Activated T-cell treated with anti-CD3 and anti-CD28 coated beads for 4 hours (primary cell): ENCODE results near the gene IGSF1.

Source experiments
- DNase-seq: peaks from one replicate; pipeline ENCODE4 v3.0.0-alpha.2; 2020

The IGSF1 gene, protein sequence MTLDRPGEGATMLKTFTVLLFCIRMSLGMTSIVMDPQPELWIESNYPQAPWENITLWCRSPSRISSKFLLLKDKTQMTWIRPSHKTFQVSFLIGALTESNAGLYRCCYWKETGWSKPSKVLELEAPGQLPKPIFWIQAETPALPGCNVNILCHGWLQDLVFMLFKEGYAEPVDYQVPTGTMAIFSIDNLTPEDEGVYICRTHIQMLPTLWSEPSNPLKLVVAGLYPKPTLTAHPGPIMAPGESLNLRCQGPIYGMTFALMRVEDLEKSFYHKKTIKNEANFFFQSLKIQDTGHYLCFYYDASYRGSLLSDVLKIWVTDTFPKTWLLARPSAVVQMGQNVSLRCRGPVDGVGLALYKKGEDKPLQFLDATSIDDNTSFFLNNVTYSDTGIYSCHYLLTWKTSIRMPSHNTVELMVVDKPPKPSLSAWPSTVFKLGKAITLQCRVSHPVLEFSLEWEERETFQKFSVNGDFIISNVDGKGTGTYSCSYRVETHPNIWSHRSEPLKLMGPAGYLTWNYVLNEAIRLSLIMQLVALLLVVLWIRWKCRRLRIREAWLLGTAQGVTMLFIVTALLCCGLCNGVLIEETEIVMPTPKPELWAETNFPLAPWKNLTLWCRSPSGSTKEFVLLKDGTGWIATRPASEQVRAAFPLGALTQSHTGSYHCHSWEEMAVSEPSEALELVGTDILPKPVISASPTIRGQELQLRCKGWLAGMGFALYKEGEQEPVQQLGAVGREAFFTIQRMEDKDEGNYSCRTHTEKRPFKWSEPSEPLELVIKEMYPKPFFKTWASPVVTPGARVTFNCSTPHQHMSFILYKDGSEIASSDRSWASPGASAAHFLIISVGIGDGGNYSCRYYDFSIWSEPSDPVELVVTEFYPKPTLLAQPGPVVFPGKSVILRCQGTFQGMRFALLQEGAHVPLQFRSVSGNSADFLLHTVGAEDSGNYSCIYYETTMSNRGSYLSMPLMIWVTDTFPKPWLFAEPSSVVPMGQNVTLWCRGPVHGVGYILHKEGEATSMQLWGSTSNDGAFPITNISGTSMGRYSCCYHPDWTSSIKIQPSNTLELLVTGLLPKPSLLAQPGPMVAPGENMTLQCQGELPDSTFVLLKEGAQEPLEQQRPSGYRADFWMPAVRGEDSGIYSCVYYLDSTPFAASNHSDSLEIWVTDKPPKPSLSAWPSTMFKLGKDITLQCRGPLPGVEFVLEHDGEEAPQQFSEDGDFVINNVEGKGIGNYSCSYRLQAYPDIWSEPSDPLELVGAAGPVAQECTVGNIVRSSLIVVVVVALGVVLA (N-terminal part only)

DNA sequence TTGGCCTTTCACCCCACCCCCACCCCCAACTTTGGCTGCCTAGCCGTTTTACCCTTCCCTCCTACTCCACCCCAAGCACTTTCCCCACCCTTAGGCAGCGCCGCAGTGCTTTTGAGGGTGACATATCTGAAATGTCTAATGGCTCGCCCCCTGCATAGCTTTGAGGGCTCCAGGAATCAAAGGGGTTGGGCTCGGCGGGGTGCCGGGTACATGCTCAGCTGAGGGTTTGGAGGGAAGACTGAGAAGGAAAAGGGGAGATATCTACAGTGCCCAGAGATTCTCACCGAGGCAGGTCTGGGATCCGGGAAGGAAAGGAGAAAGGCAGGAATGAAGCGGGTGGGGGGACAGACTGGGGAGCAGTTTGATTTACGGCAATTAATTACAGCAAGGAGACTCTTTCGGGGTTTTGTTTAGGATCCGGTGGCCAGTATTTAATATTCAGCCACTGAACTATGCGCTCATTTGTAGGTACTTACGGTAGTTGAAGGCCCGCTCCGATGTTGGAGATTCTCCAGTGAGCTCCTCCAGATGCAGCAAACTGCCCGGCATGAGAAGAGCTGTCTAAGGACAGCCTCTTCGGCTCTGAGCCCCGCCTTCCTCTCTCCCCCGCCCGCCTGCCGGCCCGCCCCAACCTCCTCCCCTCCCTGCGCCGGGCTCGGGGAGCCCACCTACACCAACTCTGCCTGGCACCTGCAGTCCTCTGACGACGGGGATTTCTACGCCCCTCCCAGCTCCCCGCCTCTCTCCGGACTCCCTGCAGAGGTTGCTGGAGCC is at the start of gene IGSF1:
Gene IGSF1 (minus strand): TSS at position 569 of the 774 bp plus-strand sequence. CDS start 2,632 bp downstream, outside the sequence.
- DNase-seq = no peak

DNA sequence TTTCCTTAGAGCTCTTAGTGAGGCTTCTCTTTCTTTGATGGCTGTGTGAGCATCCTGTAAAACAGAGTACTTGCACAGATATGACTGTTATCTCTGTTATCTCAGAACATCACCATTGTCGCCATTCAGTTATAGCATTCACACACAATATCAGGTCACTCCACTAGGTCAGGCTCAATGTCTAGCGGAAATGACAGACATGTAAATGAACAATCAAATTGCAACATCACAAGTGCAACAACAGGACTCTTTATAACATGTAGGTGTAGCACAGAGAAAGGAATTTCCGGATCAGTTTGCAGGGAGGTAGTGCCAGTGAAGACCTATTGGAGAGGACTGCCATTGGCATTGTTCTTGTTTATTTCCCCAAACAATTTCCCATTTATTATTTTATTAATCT is 43.2 kb upstream of the IGSF1 start:
- no peak for DNase-seq

DNA sequence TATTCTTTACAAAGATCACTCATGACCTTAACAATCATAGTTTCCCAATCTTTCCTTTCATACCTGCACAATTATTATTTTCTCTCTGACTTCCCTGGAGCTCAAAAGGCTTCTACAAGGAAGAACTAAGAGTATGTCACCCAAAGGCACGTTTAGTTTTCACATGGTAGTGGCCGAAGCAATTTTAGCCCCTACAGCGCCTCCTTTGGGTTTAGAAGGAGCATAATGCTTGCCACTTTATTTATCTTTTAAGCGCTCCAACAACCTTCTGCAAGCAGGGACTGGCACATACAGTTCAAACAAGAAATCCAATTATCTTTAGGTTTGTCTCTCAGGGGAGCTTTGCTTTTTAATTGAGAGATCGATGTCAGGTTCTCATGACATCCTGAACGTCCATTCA is 42.0 kb upstream of the IGSF1 start:
- no peak for DNase-seq

DNA sequence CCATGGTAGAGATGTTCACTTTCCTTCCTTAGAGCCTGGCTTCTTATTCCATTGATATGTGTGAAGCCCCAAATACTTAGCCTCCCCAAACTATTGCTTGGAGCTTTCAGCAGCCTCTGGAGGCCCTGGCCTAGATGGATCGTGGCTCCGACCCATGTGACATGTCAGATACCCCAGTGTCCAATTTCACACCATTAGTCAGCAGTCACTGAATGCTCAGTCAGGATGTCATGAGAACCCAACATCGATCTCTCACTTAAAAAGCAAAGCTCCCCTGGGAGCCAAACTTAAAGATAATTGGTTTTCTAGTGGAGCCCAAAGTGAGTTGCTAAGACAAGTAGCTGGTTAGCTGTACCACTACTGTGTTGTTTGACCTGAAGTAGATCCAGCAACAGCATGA is 41.6 kb upstream of the IGSF1 start:
- DNase-seq = no peak

DNA sequence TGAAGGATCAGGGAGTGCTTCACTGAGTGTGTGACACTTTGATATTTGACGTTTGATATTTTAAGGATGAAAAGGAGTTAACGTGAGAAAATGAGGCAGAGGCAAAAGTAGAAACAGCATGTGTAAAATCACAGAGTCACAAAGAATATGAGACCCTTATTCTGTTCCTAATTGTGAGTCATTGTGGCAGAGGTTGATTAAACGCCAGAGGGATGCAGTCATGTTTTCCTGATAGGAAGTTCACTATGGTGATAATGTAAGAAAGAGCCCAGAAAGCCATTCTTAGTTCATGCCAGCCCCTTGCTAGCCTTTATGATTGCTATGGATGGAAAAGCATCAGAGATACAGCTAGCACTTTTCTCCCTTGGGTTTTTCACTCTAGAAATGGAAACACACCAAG is 33.5 kb upstream of the IGSF1 start:
- no peak for DNase-seq

DNA sequence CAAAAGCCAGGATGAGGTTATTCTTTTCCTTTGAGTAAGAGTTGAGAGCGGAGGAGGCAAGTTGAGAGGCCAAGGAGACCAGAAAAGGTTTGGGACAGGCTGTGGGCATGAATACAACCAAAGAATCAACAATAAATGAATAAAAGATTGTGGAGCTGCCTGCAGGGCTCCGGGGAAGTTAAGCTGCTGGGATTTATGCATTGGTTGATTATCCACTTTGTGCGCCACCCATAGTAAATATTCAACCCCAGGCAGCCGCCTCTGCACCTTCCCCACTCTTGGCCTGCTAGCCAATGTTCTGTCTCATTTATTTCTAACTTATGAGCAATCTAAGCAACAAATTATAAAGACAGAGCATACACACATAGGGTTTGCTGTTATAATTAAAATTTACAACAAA is 28.2 kb upstream of the IGSF1 start:
- no peak for DNase-seq

DNA sequence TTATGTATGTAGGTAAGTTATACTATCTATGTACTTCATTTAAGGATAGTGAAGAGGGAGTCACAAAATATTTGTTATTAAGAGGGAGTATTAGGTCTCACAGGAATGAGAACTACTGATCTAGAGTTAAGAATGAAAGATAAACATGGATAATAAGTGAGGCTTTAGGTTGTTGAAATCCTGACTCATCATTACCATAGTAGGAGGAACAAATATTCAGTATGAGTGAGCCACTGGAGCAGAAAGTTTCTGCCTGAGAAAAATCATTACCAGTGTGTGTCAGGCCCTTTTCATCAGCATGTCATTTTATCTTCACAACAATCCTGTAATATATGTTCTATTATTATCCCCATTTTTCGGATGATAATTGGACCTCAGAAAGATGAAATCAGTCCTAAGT is 27.2 kb upstream of the IGSF1 start:
- no peak for DNase-seq

DNA sequence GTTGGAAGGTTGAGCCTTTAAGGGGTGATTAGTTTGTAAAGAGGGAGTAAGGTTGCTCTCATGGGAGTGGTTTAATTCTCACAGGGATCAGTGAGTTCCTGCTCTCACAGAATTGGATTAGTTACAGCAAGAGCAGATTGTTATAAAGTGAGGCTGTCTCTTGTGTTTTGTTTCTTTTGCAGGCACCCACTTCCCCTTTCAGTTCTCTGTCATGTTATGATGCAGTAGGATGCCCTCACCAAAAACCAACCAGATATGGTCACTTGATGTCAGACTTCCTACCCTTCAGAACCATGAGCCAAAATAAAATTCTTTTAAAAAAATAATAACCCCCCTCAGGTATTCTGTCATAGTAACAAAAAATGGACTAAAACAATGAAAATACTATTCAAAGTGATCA is 19.9 kb upstream of the IGSF1 start:
- no peak for DNase-seq

DNA sequence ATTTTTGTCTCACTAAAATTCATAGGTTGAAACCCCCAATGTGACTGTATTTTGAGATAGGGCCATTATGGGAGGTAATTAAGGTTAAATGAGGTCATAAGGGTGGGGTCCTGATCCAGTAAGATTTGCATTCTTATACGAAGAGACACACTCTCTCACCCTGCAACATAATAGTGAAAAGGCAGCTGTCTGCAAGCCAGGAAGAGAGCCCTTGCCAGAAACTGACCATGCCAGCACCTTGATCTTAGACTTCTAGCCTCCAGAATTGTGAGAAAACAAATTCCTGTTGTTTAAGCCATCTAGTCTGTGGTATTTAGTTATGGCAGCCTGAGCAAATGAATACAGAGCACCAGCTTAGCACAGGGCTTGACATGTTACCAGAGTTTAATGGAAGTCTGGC is 17.5 kb upstream of the IGSF1 start:
- DNase-seq = no peak

DNA sequence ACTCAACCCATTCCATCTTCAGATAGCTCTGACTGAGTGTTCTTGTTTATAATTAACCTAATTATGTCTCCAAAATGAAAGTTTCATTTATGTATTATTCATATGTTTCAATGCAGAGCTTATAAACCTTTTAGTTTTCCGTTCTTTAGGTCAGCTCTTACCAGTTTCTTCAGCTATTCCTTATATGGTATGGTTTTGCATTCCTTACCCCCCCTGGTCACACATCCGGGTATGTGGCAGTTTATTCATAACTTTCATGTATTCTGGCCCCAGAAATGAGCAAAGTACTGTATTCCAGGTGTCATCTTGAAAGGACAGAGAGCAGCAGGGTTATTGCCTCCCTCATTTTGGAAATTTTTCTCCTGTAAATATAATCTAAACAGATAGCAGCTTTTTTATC is 16.8 kb upstream of the IGSF1 start:
- DNase-seq = no peak

DNA sequence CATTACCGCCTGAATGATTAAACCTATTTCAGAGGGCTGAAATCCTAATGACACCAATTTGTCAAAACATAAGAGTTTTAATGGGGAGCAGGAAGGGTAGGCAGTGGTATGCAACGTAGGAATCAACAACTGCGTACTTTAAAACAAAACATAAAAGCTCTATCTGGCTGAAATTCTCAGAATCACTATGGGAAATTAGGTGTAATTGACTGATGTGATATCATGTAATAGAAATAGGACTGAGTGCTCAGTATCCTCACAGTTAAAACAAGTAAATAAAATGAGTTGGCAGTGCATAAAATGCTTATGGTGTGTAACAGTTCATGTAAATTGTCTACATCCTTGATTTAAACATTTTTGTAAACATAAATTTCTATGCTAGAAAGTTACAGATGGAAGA is 13.6 kb upstream of the IGSF1 start:
- DNase-seq = no peak

DNA sequence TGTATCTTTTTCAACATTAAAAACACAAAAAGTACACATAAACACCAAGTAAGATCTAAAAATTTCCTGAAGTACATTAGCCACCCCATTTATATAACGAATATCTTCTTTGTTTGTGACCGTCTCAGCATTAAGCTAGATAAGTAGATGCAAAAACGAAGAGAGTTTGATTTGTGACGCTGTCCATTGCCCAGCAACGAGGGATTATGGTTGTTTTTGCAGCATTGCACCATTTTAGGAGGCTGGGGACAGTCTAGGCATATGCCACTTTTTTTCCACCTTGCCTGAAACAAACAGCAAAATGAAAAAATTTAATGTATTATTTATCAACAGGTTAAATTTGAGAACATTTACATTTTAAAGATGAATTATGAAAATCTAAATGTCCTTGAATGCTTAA is 12.0 kb upstream of the IGSF1 start:
- DNase-seq = no peak

DNA sequence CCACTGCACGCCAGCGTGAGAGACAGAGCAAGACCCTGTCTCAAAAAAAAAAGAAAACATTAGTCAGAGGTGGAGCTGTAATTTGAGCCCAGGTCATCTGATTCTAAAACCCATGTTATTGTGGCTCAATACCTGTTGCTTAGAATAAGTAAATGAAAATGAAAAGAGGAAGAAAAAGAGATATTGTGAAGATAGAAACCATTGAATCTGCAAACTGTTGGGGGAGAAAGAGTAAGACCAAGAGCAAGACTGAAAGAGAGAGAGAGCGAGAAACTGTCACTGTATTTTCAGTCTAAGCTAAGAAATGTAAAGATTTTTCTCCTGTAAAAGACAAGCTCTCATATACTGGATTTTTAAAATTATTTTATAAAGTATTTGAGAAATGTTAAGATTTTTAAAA is 9.7 kb upstream of the IGSF1 start:
- DNase-seq = no peak

DNA sequence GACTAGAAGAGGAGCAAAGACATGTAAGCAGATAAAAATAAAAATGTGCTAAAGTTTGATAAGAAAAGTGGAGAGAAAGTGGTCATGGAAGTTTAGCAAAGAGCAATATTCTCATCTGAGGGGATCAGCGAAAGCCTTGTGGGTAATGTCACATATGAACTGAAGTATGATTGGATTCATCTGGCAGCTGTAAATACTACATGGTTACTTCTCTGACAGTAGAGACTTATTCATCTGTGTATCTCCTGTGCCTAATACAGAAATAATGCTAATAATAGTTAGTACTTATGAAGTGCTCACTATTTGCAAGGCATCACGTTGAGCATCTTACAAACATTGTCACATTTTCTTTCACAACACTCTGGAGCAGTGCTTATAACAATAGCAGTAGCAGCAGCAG is 8.9 kb upstream of the IGSF1 start:
- no peak for DNase-seq

DNA sequence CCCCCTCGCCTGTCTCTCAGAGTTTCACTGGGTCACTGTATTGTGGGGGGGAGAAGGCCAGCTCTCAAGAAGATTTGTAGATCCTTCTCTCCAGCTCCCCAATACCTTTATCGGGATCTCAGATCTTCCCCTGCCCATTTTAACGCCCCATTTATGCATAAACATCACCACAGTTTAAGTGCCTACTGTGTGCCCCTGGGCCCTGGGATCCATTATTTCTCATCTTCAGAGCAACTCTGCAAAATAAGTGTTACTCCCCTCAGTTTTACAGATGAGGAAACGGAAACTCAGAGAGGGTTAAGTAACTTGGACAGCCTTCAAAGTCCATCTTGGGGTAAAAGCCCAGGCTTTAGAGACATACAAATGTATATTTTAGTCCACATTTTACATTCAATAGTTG is 421 bp upstream of the IGSF1 start:
- no peak for DNase-seq

DNA sequence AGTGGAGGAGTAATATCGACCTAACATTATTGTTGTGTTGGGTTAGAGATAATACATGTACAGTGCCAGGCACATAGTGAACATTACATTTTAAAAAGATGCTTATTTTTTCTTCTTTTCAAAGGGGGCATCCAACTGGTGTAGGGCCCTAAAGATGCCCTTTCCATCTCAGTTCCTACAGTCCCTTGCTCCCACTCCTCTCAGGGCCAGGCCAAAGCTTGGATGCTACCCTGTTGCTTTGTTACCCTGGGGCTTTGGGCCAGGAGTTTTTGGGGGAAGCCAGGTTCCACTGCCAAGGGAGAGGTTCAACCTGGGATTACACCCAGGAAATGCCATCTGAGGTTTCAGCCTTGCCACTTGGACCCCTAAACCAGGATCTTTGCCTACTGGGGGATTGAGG is 918 bp downstream of the IGSF1 start:
- DNase-seq = no peak

DNA sequence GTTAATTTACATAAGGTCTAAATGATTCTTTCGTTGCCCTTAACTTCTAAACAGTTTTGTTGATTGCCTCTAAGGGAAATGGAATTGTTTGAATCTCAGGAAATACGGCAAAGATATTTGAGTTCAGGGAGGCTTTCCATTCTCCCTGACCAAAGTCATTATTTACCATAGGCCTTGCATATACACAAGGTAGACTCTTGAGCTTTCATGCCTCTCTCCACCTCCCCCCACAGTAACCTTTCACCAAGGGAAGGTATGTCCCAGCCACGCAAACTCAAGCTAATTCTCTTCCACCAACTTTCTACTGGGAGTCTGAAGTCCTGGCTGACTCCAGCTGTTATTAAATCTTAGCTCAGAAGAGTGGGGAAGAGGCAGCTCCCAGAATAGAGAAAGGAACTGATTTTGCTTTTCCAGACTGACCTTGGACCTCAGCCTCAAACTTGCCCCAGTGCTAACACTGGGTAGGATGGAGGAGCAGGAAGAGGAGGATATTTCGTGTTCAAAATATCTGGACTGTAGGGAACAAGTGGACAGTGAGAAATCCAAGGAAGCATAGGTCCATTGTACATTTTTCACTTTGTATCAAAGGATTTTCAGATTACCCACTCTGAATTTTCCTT is 1.4 kb downstream of the IGSF1 start:
- no peak for DNase-seq

DNA sequence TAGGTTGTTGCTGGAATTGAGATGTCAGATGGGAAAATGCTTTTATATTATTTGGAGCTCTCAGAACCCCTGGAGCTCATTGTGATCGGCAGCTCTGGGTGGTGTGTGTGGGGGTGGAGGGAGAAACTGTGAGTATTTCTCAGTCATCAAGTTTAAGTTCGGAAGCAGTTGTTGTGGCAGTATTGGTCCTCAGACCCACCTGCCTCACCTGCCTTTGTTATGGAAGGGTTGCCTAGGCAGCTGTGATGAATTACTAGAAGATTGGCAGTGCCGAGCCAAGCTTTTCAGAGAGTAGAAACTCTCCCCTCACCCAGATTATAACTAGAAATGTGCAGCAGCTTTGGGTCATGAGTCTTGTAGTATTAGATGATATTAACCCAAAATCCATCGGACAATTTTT is 9.5 kb downstream of the IGSF1 start:
- DNase-seq = no peak

DNA sequence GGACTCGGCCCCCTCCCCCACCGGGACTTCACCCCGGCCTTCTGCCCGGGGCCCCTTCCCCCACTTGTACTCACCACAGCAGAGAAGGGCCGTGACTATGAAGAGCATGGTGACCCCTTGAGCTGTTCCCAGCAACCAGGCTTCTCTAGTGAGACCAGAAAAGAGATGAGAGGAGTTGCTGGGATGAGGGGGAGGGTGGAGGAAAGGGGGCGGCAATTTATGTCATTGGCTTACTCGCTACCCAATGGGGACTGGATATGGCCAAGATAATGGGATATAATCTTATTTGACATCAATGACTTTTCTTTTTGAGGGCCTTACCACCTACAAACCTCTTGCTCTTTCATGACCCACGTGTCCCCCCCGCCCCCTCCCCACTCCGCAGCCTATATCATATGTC is 9.9 kb downstream of the IGSF1 start:
- DNase-seq = no peak

DNA sequence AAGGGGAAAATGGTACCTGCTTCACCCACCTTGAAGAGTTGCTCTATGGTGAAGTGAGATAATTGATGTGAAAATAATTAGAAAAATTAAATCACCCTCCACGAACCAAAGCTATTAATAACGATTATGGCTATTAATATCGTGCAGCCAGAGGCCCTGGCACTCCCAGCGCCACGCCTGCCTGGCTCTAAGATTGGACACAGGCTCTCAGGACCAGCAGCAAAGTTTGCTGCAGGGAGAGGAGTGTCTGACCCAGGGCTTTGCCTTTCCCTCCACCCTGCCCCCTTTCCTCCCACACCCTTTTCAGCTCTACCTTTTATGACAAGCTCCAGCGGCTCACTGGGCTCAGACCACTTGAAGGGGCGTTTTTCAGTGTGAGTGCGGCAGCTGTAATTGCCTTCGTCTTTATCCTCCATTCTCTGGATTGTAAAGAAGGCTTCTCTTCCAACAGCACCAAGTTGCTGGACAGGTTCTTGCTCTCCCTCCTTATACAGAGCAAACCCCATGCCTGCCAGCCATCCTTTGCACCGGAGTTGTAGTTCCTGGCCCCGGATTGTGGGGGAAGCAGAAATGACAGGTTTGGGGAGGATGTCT is 11.5 kb downstream of the IGSF1 start:
- no peak for DNase-seq

DNA sequence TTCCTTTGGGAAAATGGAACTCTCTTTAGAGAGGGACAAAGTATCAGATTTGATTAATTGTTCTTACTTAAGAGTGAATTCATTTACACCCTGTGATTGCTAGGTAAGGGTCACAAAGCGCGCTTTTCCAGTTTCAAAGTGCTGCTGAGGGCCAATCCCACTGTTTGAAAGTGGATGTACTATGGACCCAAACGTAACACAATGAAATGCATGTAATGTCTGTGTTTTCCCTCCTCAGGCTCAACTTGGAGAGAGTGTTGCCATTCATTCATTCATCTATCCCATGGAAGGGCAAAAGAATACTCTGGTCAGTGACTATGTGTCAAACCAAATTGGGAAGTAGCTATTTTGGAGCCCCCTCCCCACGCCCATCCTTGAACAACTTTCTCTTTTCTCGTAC is 16.1 kb downstream of the IGSF1 start:
- no peak for DNase-seq

DNA sequence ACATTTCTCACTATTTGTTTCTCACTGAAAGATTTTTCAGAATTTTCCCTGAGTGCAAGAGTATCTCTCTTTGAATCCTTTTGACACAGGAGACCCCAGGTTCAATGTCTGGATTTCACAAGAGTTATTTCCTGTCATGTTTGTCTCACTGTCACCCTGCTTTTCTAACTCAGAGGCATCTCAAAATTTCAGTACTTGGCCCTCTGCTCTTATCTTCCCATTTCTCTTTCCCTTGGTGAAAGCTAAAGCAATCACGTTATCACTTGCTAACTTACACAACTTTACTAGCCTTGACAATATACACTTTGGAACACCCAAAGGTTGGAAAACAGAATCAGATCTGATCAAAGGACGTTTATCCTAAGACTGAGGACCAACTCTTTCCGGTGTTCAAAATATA is 17.3 kb downstream of the IGSF1 start:
- no peak for DNase-seq
